ENCODE measurements around the gene FILIP1L. TPM values are rescaled to one million over a fixed set of nuclear protein-coding genes. Genes with fewer than 3 reads are reported as not detected.

FILIP1L gene
- total RNA-seq, 2 experiments from 2014 or later = 0.35 to 0.48 TPM

- peaks cover 5% of the 10 kb centered on the region for H3K36me3 Mint-ChIP-seq
- DNase-seq = no peak
- no peak overlapping the region for H3K4me3 Mint-ChIP-seq
- H3K27ac Mint-ChIP-seq = no peak overlapping the region
- H3K4me1 Mint-ChIP-seq = peaks cover 4% of the 10 kb centered on the region
- H3K27me3 Mint-ChIP-seq = no peaks in the 10 kb centered on the region
- no peaks in the 10 kb centered on the region for H3K9me3 Mint-ChIP-seq
These were observed 163.4 kb downstream of the FILIP1L start for GRCh38 chr3:99950921-99951320.

- H3K27ac Mint-ChIP-seq = no peak overlapping the region
- peaks cover 6% of the 10 kb centered on the region for H3K4me1 Mint-ChIP-seq
These were observed 164.2 kb downstream of the FILIP1L start for GRCh38 chr3:99949956-99950670.

GRCh38 chr3:99948467-99949089 lies 165.7 kb downstream of the FILIP1L start:
- Mint-ChIP-seq H3K36me3 (peaks cover 6% of the 10 kb centered on the region), H3K27me3 (no peaks in the 10 kb centered on the region), H3K9me3 (no peaks in the 10 kb centered on the region), H3K4me3 (no peak overlapping the region), H3K4me1 (peaks cover 6% of the 10 kb centered on the region), H3K27ac (no peak overlapping the region)
- DNase-seq = no peak

More at GRCh38 chr3:99949956-99950670, 164.2 kb downstream of the FILIP1L start:
- peaks cover 3% of the 10 kb centered on the region for H3K36me3 Mint-ChIP-seq
- no peaks in the 10 kb centered on the region for H3K9me3 Mint-ChIP-seq
- DNase-seq = no peak
- no peak overlapping the region for H3K4me3 Mint-ChIP-seq
- H3K27me3 Mint-ChIP-seq = no peaks in the 10 kb centered on the region

DNA sequence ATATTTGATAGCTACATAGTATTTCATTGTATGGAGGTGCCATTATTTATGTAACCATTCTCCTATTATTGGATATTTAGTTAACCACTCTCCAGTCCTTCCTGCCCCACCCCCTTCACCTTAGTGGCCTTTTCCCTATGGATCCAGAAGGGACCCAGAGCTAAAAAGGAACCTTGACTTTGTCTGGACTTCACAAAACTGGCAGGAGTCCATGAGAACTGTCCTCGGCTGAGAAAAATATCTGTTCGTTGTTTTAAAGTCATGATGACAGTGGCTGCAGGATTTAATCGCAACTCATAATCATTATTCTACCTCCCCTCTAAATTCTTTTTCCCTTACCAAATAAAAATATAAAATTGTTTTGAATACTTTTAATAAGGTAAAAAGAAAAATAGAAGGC lies 166.9 kb downstream of the FILIP1L start:
- Mint-ChIP-seq H3K36me3 (peaks cover 9% of the 10 kb centered on the region), H3K4me1 (peaks cover 5% of the 10 kb centered on the region), H3K4me3 (no peak overlapping the region), H3K27me3 (no peaks in the 10 kb centered on the region), H3K27ac (no peak overlapping the region), H3K9me3 (no peaks in the 10 kb centered on the region)
- DNase-seq = no peak

DNA sequence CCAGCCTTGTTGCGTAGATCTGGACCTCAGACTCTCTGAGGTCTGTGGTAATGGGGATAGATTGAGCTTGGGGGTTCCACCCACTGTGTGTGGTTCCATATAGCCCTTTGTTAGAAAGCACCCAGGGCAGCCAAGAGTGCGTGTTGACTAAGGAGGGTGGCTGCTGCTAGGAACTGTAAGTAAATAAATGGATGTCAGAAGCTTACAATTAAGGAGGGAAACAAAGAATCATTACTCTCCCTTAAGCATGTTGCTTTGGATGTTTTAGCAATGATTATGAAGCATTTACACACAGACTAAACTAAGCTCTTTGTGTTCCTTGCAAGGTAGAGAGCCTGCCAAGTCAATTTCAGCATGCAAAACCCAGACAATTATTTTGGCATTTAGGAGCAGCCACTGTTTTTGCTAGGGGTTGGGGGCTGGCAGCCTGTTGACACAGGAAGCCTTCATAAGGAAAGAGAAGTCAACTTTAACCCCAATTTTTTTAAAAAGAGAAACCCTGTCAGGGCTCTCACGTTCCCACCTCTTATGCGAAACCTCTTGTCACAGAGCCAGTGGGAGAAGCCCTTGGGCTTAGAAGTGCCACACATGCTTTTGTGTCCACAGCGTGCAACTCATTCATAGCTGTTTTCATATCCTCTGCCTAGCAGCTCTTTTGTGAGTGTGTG lies 168.8 kb downstream of the FILIP1L start:
- Mint-ChIP-seq H3K36me3 (peaks cover 14% of the 10 kb centered on the region), H3K9me3 (no peaks in the 10 kb centered on the region), H3K27me3 (no peaks in the 10 kb centered on the region), H3K4me1 (peaks cover 11% of the 10 kb centered on the region), H3K27ac (no peak overlapping the region), H3K4me3 (no peak overlapping the region)
- DNase-seq = no peak

DNA sequence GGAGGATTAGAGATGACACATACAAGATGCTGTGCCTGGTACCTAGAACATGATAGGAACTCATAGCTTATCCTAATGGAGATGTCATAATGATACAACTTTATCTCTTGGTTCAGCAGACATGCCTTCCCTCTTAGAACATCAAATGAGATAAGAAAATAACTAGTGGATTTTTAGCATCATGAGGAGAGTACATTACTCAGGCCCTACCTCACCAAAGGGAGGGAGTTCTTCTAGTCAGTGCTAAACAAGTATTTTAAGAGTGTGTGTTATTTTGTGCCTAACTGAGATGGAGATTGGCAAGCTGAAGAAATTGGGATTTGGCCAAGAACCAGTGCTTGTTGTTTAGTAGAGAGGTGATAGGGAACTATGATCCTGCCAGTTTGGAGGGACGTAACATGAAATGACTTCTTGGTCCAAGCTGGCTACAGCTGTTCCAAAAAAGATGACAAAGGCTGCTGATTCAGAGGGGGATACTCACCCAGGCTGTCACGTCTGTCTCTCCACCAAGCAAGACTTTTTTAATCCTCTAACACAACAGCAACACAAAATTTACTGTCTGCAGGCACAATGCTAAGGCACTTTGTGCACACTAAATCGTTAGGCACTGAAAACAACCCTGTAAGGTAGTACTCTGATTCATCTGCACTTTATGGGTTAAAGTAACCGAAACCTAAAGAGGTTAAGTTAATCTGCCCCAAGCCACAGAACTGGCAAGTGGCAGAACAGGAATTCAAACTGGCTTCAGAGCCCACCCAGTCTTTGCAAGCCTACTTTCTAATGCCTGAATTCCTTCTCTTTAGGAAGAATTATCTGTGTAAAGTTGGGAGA lies 170.2 kb downstream of the FILIP1L start:
- Mint-ChIP-seq H3K9me3 (no peaks in the 10 kb centered on the region), H3K4me1 (peaks cover 23% of the 10 kb centered on the region), H3K4me3 (no peak overlapping the region)

DNA sequence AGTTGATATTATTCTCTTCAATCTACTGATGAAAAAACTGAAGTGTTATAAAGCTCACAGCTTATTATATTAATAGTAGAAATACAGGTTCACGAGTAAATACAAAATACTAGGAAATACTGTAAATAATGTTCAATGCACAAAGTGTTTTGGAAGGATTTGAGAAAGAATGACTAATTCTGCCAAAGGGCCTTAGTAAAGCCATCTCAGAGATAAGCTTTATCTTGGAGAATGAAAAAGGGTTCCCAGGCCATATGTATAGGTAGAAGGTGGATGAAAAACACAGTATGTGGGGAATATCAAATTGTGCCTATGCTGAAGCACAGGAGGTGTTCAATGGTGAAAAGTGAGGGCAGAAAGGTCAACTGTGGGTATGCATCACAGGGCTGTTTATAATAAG lies 173.1 kb downstream of the FILIP1L start:
- Mint-ChIP-seq H3K27ac (no peak overlapping the region), H3K4me1 (peaks cover 43% of the 10 kb centered on the region), H3K27me3 (no peaks in the 10 kb centered on the region), H3K9me3 (no peaks in the 10 kb centered on the region), H3K4me3 (no peak overlapping the region), H3K36me3 (peaks cover 16% of the 10 kb centered on the region)
- DNase-seq = no peak

More for the DNA sequence above, 170.2 kb downstream of the FILIP1L start:
- Mint-ChIP-seq H3K27me3 (no peaks in the 10 kb centered on the region), H3K27ac (no peak overlapping the region), H3K36me3 (peaks cover 15% of the 10 kb centered on the region)
- no peak for DNase-seq

GRCh38 chr3:99940350-99940749 lies 174.0 kb downstream of the FILIP1L start:
- no peaks in the 10 kb centered on the region for H3K27me3 Mint-ChIP-seq
- DNase-seq = no peak
- no peaks in the 10 kb centered on the region for H3K9me3 Mint-ChIP-seq
- H3K4me1 Mint-ChIP-seq = peaks cover 47% of the 10 kb centered on the region
- H3K27ac Mint-ChIP-seq = no peak overlapping the region
- H3K36me3 Mint-ChIP-seq = peaks cover 18% of the 10 kb centered on the region
- no peak overlapping the region for H3K4me3 Mint-ChIP-seq

GRCh38 chr3:99939876-99940275 lies 174.4 kb downstream of the FILIP1L start:
- Mint-ChIP-seq H3K4me3 (no peak overlapping the region), H3K27ac (peak overlapping the region; percentile 35), H3K9me3 (no peaks in the 10 kb centered on the region), H3K36me3 (peaks cover 18% of the 10 kb centered on the region), H3K27me3 (no peaks in the 10 kb centered on the region), H3K4me1 (peaks cover 44% of the 10 kb centered on the region)
- DNase-seq = no peak

DNA sequence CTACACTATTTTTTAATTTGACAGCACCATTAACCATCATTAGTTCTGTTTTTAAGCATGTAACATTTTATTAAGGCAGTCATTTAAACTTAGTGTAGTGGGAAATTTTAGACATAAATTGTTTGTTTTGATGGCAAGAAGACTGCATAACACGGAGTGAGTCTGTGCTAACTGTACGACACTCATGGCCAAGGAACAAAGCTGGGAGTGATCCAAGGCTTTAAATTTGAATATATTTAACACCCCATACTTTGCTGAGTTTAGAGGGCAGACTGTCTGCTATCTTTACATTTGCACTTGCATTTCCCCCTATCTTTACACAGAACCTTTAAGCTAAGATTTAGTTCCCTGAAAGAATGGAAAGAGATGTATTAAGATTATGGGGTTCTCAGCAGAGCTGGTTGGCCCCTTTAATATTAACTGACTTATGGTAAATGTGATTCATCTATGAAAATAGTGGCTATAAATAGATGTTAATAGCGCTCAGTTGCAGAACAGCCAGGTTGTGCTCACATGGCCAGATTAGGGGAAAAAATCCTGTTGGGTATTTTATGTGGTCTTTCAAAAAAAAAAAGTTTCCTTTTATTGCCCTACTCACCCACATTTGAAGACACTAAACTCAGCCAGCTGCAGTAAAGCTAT lies 175.9 kb downstream of the FILIP1L start:
- no peaks in the 10 kb centered on the region for H3K9me3 Mint-ChIP-seq
- peaks cover 23% of the 10 kb centered on the region for H3K36me3 Mint-ChIP-seq
- H3K27me3 Mint-ChIP-seq = no peaks in the 10 kb centered on the region
- H3K4me1 Mint-ChIP-seq = peaks cover 42% of the 10 kb centered on the region
- H3K27ac Mint-ChIP-seq = peak overlapping the region; percentile 83
- peak overlapping the region; percentile 22 for H3K4me3 Mint-ChIP-seq
- no peak for DNase-seq

DNA sequence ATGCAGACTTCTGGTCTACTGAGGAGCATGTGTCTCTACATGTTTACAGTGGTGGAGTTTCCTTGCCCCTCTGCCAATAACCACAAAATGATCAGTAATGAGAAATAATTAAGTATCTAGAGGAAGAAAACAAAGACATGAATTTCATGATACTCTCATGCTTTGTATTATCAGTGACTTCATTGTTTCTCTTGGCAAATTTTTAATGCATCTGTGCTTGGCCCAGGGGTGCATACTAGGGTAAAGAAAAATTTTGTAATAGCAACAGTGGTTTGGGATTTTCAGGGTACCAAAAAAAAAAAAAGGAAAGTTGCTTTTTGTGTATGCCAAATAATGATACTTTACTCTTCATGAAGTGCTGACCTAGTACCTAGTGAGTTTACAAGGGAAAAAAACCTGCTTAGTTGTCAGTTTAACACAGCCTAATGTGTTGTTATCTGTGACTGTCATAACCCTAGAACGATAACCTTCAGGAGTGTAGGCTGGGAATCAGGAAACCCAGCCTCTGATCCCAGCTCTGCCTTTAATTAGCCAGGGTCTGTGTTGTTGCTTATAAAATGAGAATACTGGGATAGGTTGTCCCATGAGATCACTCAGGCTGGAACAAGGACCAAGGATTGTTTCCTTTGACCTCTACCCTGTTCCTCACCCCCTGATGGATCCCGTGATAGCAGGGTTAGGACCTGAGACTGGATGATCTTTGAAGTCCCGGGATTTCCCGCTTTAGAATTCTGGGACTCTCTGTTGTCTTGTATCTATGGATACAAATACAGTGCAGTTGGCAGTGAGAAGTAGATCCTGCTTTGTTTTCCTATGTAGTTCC lies 179.1 kb downstream of the FILIP1L start:
- no peaks in the 10 kb centered on the region for H3K9me3 Mint-ChIP-seq
- H3K36me3 Mint-ChIP-seq = peaks cover 22% of the 10 kb centered on the region
- no peak overlapping the region for H3K4me3 Mint-ChIP-seq
- H3K27me3 Mint-ChIP-seq = no peaks in the 10 kb centered on the region
- no peak overlapping the region for H3K27ac Mint-ChIP-seq
- H3K4me1 Mint-ChIP-seq = peaks cover 33% of the 10 kb centered on the region
- DNase-seq = no peak

DNA sequence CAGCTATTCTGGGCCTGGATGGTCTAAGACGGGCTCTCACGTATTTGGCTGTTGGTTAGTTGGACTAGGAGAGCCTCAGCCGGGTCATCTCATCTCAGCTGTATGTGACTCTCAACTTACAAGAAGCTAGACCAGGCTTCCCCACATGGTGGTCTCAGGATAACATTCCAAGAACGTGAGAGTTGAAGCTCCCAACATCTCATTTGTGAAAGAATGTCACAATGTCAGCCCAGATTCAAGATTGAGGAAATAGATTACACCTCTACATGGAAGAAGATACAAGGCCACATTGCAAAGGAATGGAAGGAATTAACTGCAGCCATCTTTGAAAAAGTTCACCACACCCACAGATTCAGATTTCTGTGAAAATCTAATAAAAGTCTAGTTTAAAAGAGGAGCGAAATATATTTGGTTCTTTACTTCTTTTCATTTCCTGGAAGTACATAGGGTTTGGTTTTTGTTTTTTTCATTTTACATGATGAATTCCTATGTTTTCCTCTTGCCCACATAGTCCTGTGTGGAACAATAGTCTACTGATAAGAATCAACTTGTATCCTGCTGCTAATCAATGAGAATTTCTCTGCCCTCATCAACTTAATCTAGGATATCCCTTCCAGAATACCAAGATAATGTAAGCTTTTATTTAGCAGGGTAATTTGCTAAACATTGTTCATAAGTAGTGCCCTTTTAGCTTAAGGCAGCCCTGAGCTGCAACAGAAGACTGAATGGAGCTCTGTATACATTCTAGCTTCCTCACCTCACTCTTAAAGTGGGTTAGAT lies 180.1 kb downstream of the FILIP1L start:
- H3K9me3 Mint-ChIP-seq = no peaks in the 10 kb centered on the region
- peaks cover 22% of the 10 kb centered on the region for H3K36me3 Mint-ChIP-seq
- H3K27ac Mint-ChIP-seq = no peak overlapping the region
- H3K4me1 Mint-ChIP-seq = peaks cover 24% of the 10 kb centered on the region
- no peak for DNase-seq
- no peak overlapping the region for H3K4me3 Mint-ChIP-seq
- H3K27me3 Mint-ChIP-seq = no peaks in the 10 kb centered on the region

DNA sequence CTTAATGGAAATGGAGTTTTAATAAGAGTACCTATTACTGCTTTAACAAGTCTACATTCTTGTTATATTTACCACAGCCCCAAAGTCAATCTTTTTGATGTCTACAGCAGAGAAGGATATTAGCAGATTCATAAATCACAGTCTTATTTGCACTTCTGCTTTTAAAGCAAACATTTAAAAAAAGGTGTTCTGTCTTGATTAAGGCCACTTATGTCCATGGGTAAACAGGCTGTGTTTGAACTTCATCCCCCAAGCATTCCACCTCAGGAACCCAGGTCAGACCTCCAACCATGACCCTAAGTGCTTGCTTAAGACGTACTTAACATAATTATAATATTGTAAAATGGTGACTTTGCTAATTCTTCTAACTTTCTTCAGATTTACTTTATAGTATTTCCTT lies 183.2 kb downstream of the FILIP1L start:
- no peak for DNase-seq
- H3K27me3 Mint-ChIP-seq = no peaks in the 10 kb centered on the region
- H3K27ac Mint-ChIP-seq = no peak overlapping the region
- no peaks in the 10 kb centered on the region for H3K9me3 Mint-ChIP-seq
- peaks cover 6% of the 10 kb centered on the region for H3K4me1 Mint-ChIP-seq
- H3K36me3 Mint-ChIP-seq = peaks cover 26% of the 10 kb centered on the region
- no peak overlapping the region for H3K4me3 Mint-ChIP-seq

All from activated naive CD8-positive, alpha-beta T cell treated with anti-CD3 and anti-CD28 coated beads for 36 hours (primary cell).